HG02938 (cell line): ENCODE results near the gene ITGA11.

ENCODE experiments used
- ATAC-seq: cut with Tn5 transposase; IDR thresholded peaks from one replicate; pipeline ENCODE4 v1.9.1; 2021; ENCODE audit warnings: mild to moderate bottlenecking, moderate library complexity; ENCODE audit not compliant: unreplicated experiment

Gene ITGA11, protein sequence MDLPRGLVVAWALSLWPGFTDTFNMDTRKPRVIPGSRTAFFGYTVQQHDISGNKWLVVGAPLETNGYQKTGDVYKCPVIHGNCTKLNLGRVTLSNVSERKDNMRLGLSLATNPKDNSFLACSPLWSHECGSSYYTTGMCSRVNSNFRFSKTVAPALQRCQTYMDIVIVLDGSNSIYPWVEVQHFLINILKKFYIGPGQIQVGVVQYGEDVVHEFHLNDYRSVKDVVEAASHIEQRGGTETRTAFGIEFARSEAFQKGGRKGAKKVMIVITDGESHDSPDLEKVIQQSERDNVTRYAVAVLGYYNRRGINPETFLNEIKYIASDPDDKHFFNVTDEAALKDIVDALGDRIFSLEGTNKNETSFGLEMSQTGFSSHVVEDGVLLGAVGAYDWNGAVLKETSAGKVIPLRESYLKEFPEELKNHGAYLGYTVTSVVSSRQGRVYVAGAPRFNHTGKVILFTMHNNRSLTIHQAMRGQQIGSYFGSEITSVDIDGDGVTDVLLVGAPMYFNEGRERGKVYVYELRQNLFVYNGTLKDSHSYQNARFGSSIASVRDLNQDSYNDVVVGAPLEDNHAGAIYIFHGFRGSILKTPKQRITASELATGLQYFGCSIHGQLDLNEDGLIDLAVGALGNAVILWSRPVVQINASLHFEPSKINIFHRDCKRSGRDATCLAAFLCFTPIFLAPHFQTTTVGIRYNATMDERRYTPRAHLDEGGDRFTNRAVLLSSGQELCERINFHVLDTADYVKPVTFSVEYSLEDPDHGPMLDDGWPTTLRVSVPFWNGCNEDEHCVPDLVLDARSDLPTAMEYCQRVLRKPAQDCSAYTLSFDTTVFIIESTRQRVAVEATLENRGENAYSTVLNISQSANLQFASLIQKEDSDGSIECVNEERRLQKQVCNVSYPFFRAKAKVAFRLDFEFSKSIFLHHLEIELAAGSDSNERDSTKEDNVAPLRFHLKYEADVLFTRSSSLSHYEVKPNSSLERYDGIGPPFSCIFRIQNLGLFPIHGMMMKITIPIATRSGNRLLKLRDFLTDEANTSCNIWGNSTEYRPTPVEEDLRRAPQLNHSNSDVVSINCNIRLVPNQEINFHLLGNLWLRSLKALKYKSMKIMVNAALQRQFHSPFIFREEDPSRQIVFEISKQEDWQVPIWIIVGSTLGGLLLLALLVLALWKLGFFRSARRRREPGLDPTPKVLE

GRCh38 chr15:68431792-68432401 lies at the start of gene ITGA11:
Gene ITGA11 (minus strand): TSS chr15:68432163. CDS start chr15:68432066, 97 bp downstream.
- no peak for ATAC-seq

GRCh38 chr15:68481321-68481720 lies 49.4 kb upstream of the ITGA11 start:
- ATAC-seq: no peak

DNA sequence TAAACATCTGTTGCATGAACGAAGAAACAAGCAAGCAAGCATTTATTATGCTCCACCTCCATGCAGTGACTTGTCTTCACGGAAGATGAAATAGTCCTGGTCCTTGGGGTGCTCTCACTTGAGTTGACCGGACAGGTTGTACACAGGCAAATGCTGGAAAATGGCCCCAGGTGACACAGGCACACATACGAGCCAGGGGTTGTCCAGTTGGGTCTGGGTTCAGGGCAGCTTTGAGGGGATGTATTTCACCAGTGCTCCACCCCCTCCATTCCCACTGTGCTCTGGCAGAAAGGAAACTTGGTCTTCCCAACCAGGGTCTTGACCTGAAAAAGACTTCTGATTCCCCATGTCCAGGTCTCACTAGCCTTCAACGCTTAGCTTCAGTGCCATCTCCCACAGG lies 48.3 kb upstream of the ITGA11 start:
- no peak for ATAC-seq

DNA sequence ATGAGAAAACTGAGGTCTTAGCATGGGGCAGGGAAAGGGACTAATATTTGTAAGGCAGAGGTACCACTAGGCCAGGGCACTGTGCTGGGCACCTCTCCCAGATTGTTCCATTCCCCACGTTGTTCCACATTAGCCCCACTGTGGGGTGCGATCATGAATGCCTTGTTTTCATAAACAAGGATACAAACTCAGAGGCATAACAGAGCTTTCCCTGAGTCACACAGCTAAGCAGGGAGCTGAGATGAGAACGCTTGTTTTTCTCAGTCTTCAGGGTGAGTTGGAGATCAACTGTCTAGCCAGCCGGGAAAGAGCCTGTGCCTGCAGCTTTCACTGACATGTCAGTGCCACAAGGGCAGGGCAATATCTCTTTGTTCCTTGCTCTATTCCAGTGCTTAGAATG lies 47.9 kb upstream of the ITGA11 start:
- ATAC-seq: no peak

DNA sequence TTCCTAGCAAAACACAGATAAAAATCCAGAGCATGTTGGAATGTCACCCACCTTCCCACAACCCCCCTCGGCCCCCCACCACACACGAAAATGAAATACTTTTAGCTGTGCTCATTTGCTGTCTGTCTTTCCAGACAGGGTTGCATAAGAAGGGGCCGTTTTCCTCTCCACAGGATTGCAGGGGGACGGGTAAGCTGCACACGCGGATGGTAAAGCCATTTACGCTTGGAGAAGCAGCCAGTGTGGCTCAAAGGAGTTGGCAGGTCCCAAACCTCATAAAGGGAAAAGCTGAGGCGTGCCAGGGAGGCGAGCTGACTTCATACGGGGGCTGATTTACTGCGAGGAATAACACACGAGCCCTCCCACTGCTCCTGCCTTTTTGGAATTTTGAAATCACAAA lies 47.4 kb upstream of the ITGA11 start:
- ATAC-seq: no peak

GRCh38 chr15:68478853-68479252 lies 46.9 kb upstream of the ITGA11 start:
- no peak for ATAC-seq

GRCh38 chr15:68475449-68475848 lies 43.5 kb upstream of the ITGA11 start:
- no peak for ATAC-seq

DNA sequence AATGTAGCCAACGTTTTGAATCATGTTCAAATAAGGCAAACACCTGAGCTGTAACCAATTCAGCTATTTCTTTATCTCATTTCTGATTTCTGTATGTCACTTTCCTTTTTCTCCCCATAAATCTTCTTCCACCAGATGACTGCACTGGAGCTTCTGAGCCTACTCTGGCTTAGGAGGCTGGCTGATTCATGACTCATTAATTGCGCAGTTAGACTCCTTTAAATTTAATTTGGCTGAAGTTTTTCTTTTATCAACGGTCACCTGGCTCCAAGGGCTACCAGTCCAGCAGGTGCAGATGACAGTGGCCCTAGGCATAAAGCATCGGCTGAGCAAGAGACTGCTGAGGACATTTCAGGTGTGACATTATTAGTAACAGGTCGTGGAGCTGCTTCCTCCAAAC lies 39.6 kb upstream of the ITGA11 start:
- ATAC-seq: no peak

DNA sequence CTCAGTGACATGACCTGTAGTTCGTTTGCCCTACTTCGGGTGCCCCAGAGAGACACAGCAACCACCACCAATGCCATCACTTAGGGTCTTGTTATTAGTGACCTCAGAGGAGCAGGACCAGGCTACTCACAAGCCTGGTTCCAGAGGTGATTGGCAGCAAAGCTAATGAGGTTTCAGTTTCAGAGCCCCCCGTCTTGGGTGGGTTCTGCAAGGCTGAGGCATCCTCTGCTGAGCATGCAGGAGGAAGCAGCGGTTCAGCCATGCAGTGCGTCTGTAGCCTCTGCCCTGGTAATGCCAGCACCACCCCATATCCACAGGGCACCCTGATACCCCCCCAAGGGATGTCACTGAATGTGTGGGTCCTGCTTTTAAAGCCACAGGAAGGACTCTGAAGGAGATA lies 39.0 kb upstream of the ITGA11 start:
- no peak for ATAC-seq

- no peak for ATAC-seq
Observed at GRCh38 chr15:68470049-68470742, 38.2 kb upstream of the ITGA11 start.

GRCh38 chr15:68469162-68470048 lies 37.4 kb upstream of the ITGA11 start:
- no peak for ATAC-seq

GRCh38 chr15:68466876-68467275 lies 34.9 kb upstream of the ITGA11 start:
- no peak for ATAC-seq

GRCh38 chr15:68465861-68466560 lies 34.0 kb upstream of the ITGA11 start:
- no peak for ATAC-seq

DNA sequence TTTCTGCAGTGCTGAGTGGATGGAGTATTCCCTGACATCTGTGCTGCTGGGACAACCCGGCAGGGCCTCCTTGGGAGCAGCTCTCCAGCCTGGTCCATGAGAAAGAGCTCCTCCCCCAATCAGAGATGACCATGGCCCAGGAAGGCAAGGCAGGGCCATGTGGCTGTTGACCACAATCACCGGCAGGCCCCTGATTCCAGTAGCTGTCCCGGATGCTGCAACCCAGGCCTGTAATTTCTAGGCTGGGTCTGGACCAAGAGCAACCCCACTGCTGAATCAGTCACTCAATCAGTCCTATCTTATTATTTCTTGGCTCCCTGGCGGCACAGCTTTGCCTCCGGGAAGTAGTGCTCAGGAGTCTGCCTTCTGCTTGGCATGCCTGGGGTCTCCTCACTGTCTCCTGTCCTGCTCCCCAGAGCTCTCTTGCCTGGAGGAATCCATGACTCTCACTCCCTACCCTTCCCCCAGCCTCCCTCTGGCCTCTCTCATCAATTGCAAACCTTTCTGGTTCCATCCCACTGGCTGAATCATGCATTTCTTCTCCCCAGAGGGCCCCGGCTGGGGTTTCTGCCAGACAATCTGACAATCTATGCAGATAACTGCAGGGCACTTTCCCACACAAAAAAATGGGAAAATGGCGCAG lies 32.6 kb upstream of the ITGA11 start:
- ATAC-seq: no peak

DNA sequence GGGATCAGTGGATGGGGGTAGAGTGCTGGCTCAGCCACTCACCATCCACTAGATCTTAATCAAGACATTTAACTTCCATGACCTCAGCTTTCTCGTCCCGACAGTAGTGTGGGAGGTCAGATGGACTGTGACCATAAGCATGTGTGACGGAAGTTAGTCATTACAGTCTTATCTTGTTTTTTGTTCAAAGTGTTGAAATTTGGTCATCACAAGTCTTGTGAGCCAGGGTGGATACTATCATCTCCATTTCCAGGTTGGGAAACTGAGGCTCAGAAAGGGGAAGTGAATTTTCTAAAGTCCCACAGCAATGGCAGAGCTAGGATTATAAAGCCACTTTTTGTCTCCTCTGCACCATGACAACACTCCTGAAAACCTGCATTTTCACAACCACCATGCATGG lies 32.0 kb upstream of the ITGA11 start:
- ATAC-seq: no peak

GRCh38 chr15:68463444-68463843 lies 31.5 kb upstream of the ITGA11 start:
- no peak for ATAC-seq

- no peak for ATAC-seq
Observed at GRCh38 chr15:68460166-68460565, 28.2 kb upstream of the ITGA11 start.

DNA sequence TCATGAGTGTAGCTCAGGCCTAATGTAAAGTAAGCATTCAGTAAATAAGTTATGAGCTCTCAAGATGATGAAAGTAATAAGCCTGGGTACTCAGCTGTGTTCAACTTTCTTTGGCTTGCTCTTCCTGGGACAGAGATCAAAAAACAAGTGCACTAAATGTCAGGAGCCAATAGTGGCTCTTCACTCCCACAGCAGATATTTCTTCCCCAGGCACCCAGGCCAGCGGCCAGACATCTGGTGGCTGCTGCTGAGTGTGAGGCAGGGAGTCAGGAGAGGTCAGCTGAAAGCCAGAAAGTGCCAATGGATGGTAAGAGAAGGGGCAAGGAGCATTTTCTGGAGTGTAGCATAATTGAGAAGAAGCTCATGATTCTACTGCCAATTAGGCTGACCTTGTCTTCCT lies 18.2 kb upstream of the ITGA11 start:
- no peak for ATAC-seq
